Neuronal stem cell (in vitro differentiated cells): ENCODE measurements around the gene CCDC102A.

Experiments used
- DNase-seq: peaks from one replicate; pipeline ENCODE4 v3.0.0-alpha.2; 2013; ENCODE audit warnings: low spot score
- H2AFZ ChIP-seq: one replicate; pipeline ENCODE4 v1.6.1; 2013; ENCODE audit warnings: mild to moderate bottlenecking, low read length, inconsistent platforms
- H2AK5ac ChIP-seq: 2 replicates; pipeline ENCODE4 v1.6.1; 2013; ENCODE audit warnings: low read depth, mild to moderate bottlenecking, inconsistent platforms, low read length, moderate library complexity, mixed read lengths
- H2BK120ac ChIP-seq: 2 replicates; pipeline ENCODE4 v1.6.1; 2013; ENCODE audit warnings: low read depth, mild to moderate bottlenecking, inconsistent platforms, low read length, moderate library complexity, mixed read lengths
- H2BK12ac ChIP-seq: one replicate; pipeline ENCODE4 v1.6.1; 2013; ENCODE audit warnings: low read length, inconsistent platforms
- H2BK15ac ChIP-seq: 2 replicates; pipeline ENCODE4 v1.6.1; 2013; ENCODE audit warnings: mild to moderate bottlenecking, low read length, inconsistent platforms, mixed read lengths
- H2BK5ac ChIP-seq: one replicate; pipeline ENCODE4 v1.6.1; 2013; ENCODE audit warnings: inconsistent platforms, mild to moderate bottlenecking, low read length, moderate library complexity
- H3K14ac ChIP-seq: one replicate; pipeline ENCODE4 v1.6.1; 2013; ENCODE audit warnings: low read length, inconsistent platforms
- H3K18ac ChIP-seq: 2 replicates; pipeline ENCODE4 v1.6.1; 2013; ENCODE audit warnings: low read length, inconsistent platforms
- H3K23ac ChIP-seq: 2 replicates; pipeline ENCODE4 v1.6.1; 2013; ENCODE audit warnings: low read depth, mild to moderate bottlenecking, mixed read lengths, low read length, inconsistent platforms; ENCODE audit not compliant: poor library complexity
- H3K27ac ChIP-seq: replicated peaks from 3 replicates; pipeline ENCODE4 v1.5.1; 2013; ENCODE audit warnings: low read length, inconsistent platforms
- H3K27me3 ChIP-seq, 3 experiments: 2 replicates each; pipeline ENCODE4 v1.6.1; 2013; ENCODE audit warnings: low read length in 3 of 3, mild to moderate bottlenecking in 2 of 3, inconsistent platforms in 1 of 3, low read depth in 1 of 3, mixed read lengths in 1 of 3, moderate library complexity in 1 of 3; ENCODE audit not compliant: control insufficient read depth in 3 of 3, insufficient read depth in 3 of 3
- H3K36me3 ChIP-seq, 2 donors: replicated peaks in 1 of 2; 2 replicates each; pipeline ENCODE4 v1.6.1; 2013; ENCODE audit warnings: low read length in 2 of 2; ENCODE audit not compliant: control insufficient read depth in 2 of 2, insufficient read depth in 2 of 2
- H3K4ac ChIP-seq: 2 replicates; pipeline ENCODE4 v1.6.1; 2013; ENCODE audit warnings: inconsistent platforms, mild to moderate bottlenecking, low read length, moderate library complexity
- H3K4me1 ChIP-seq, 2 donors: 1 replicate in 1 of 2; 2 replicates in 1 of 2; pipeline ENCODE4 v1.6.1; 2013; ENCODE audit warnings: low read length in 2 of 2, low read depth in 1 of 2; ENCODE audit not compliant: control insufficient read depth in 2 of 2, insufficient read depth in 1 of 2
- H3K4me2 ChIP-seq: one replicate; pipeline ENCODE4 v1.6.1; 2013; ENCODE audit warnings: mild to moderate bottlenecking, low read length, inconsistent platforms; ENCODE audit not compliant: insufficient read depth, poor library complexity, severe bottlenecking
- H3K4me3 ChIP-seq, 2 donors: 2 replicates each; pipeline ENCODE4 v1.5.1; 2013; ENCODE audit warnings: low read length in 2 of 2, mild to moderate bottlenecking in 2 of 2, inconsistent platforms in 1 of 2, moderate library complexity in 1 of 2
- H3K79me1 ChIP-seq: one replicate; pipeline ENCODE4 v1.6.1; 2013; ENCODE audit warnings: low read depth, mild to moderate bottlenecking, inconsistent platforms, low read length, moderate library complexity
- H3K9ac ChIP-seq: one replicate; pipeline ENCODE4 v1.6.1; 2013; ENCODE audit warnings: mild to moderate bottlenecking, low read depth, low read length, inconsistent platforms; ENCODE audit not compliant: poor library complexity
- H3K9me3 ChIP-seq, 2 donors: replicated peaks in 1 of 2; 2 replicates each; pipeline versions ENCODE3 to v1.6.1; 2013; ENCODE audit warnings: low read length in 2 of 2, mild to moderate bottlenecking in 2 of 2, inconsistent platforms in 1 of 2, low read depth in 1 of 2, mixed read lengths in 1 of 2, moderate library complexity in 1 of 2; ENCODE audit not compliant: control insufficient read depth in 2 of 2, insufficient read depth in 1 of 2
- H4K8ac ChIP-seq: one replicate; pipeline ENCODE4 v1.6.1; 2013; ENCODE audit warnings: low read depth, mild to moderate bottlenecking, inconsistent platforms, low read length, moderate library complexity
- H4K91ac ChIP-seq: one replicate; pipeline ENCODE4 v1.6.1; 2013; ENCODE audit warnings: low read length, low read depth, mild to moderate bottlenecking, inconsistent platforms; ENCODE audit not compliant: poor library complexity
- WGBS, 2 donors: extraction: QIAGEN DNeasy Blood & Tissue Kit; methylation state at CpG; one replicate each; pipeline ENCODE4 v1.1.7; 2013; ENCODE audit warnings: missing lambda C conversion rate in 2 of 2, mixed read lengths in 1 of 2; ENCODE audit not compliant: insufficient read length in 2 of 2, insufficient replicate concordance in 1 of 2; ENCODE audit errors: extremely low coverage in 2 of 2; 5-methylcytosine and 5-hydroxymethylcytosine counted together

CCDC102A gene

DNA sequence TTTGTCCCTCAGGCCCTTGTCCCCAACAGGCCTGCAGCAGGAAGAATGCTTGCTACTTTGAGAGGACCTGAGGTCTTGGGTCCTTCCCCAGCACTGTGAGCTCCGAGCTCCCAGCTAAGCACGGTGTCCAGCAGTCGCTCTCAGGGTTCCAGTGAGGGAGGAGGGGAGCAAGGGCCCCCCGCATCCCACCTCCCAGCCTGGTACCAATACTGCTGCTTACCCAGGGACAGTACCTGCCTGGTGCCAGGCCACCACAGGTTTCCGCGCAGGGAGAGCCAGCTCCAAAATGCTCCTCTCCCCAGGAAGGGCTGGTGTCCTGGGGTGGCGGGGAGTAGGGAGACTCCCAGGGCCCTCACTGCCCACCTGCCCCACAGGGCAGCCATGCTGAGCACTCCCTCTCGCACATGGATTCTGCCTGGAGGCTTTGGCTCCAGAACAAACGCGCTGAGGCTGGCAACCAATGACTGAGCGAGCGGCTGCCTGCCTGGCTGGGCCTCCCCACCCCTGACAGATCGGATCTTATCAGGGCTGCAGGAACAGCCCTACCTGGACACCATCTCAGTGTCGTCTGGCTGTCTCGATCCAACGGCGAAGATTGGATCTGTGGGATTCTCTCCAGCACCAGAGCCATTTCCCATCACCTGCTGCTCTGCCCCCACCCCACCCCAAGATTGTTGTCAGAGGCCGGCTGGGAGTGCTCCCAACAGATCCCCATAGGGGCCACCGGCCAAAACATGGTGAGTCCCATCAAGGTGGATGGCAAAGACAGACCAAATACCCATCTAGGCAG is 52.5 kb downstream of the CCDC102A start:
- Histone ChIP-seq H3K36me3 (no peaks in the 10 kb centered on the region), H3K9ac (no peak overlapping the region), H4K8ac (no peak overlapping the region), H3K23ac (no peak overlapping the region), H3K14ac (peak overlapping the region; percentile 47), H3K9me3 (no peaks in the 10 kb centered on the region), H2BK15ac (peak overlapping the region; percentile 67), H3K27me3 (peaks cover 0 to 28% (median 3%) of the 10 kb centered on the region in 3 experiments), H3K79me1 (peaks cover 9% of the 10 kb centered on the region), H3K4me1 (peaks cover 22% of the 10 kb centered on the region in 2 donors), H3K4me2 (no peak overlapping the region), H3K4me3 (peak overlapping the region in 1 of 2 donors; percentile 6), H3K27ac (no peak overlapping the region), H2AFZ (no peak overlapping the region), H3K18ac (no peak overlapping the region), H2AK5ac (peak overlapping the region; percentile 98), H4K91ac (no peak overlapping the region), H3K4ac (peak overlapping the region; percentile 53), H2BK120ac (no peak overlapping the region), H2BK5ac (peak overlapping the region; percentile 53), H2BK12ac (peak overlapping the region; percentile 94)
- WGBS, 2 donors: no CpG with 5 or more reads among the region's 19 CpGs
- no peak for DNase-seq

DNA sequence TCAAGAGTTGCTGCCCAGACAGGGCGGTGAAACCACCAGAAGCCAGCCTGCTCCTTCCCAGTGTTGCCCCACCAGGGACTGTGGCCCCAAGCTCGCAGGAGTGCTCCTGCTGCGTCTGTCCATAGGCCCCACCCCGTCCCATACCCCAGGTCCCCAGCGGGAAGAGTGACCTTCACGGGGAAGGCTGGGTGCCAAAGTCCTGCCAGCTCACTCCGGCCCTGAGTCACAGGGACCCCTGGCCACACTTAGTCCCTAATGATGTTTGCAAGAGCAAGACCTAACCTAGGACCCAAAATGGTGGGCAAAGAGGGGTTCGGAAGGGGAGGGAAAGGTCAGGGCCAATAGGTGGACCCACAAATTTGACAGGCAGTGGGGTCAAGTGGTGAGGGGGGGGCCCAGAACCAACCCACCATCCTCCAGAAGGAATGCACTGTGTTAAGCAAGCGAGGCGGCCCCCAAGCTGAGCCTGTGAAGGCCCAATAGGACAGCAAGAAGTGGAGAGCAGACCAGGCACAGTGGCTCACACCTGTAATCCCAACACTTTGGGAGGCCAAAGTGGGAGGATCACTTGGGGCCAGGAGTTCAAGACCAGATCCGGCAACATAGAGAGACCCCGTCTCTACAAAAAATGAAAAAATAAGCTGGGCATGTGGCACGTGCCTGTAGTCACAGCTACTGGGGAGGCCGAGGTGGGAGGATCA is 53.4 kb downstream of the CCDC102A start:
- no peak overlapping the region for H3K9ac ChIP-seq
- peaks cover 9% of the 10 kb centered on the region for H3K79me1 ChIP-seq
- H3K4ac ChIP-seq: no peak overlapping the region
- peaks cover 25 to 30% of the 10 kb centered on the region in 2 donors for H3K4me1 ChIP-seq
- no peaks in the 10 kb centered on the region for H3K9me3 ChIP-seq
- H3K18ac ChIP-seq: no peak overlapping the region
- no peak overlapping the region for H4K91ac ChIP-seq
- WGBS, 2 donors: no CpG with 5 or more reads among the region's 14 CpGs
- H3K4me2 ChIP-seq: no peak overlapping the region
- no peak overlapping the region for H3K27ac ChIP-seq
- H3K36me3 ChIP-seq: no peaks in the 10 kb centered on the region
- H3K23ac ChIP-seq: no peak overlapping the region
- no peak overlapping the region for H3K4me3 ChIP-seq
- H2AFZ ChIP-seq: no peak overlapping the region
- H3K14ac ChIP-seq: no peak overlapping the region
- H3K27me3 ChIP-seq: peaks cover 0 to 28% (median 3%) of the 10 kb centered on the region in 3 experiments
- no peak overlapping the region for H2BK120ac ChIP-seq
- DNase-seq: no peak
- peak overlapping the region; percentile 53 for H2BK12ac ChIP-seq
- no peak overlapping the region for H4K8ac ChIP-seq
- no peak overlapping the region for H2BK5ac ChIP-seq
- H2BK15ac ChIP-seq: peak overlapping the region; percentile 85
- H2AK5ac ChIP-seq: peak overlapping the region; percentile 81

DNA sequence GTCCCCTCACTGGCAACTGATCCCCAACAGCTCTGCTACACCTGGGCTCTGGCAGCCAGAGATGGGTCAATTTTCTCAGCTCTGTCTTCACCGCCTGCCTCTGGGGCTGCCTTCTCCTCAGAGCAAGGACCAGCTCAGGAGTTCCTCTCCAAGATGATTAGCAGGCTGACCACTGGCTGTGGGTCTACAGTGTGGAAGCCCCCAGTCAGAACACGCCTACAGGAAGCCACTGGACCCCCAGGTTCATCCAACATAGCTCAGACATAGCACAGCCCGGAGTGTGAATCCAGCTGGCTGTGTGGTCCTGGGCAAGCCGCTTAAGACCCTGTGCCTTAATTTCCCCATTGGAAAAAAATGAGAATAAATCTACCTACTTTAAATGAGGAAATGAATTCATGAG is 55.0 kb downstream of the CCDC102A start:
- Histone ChIP-seq H3K9me3 (no peaks in the 10 kb centered on the region), H2BK12ac (peak overlapping the region; percentile 94), H2AK5ac (peak overlapping the region; percentile 49), H3K4me1 (peaks cover 34 to 36% of the 10 kb centered on the region in 2 donors), H3K18ac (no peak overlapping the region), H4K91ac (no peak overlapping the region), H3K9ac (no peak overlapping the region), H3K79me1 (peaks cover 13% of the 10 kb centered on the region), H3K4ac (peak overlapping the region; percentile 53), H3K23ac (peak overlapping the region; percentile 31), H3K27ac (no peak overlapping the region), H2BK15ac (peak overlapping the region; percentile 99), H2BK5ac (peak overlapping the region; percentile 66), H3K36me3 (no peaks in the 10 kb centered on the region), H2BK120ac (peak overlapping the region; percentile 2), H4K8ac (no peak overlapping the region), H3K14ac (no peak overlapping the region), H3K27me3 (peaks cover 0 to 28% (median 3%) of the 10 kb centered on the region in 3 experiments), H3K4me2 (no peak overlapping the region), H3K4me3 (no peak overlapping the region), H2AFZ (no peak overlapping the region)
- WGBS, 2 donors: no CpG with 5 or more reads among the region's 4 CpGs
- no peak for DNase-seq

DNA sequence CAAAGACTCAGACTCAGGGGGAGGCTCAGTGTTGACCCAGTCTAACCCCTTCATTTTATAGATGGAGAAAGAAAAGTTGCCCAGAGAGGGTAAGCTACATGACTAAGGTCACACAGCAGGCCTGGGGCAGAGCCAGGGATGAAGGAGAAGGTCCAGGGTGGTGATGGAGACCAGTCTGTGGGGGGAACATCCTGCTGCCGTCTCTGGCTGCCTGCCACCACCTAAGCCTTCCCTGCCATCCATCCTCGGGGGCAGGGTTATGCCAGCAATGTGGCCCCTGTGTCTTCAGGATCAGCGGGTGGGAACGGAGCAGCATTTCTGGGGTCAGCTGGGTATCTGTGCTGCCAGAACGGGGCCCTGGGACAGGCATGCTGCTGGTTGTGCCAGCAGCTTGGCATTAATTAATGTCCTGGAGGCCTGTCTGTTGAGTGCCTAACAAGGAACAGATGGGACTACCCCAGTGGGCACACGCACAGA is 55.6 kb downstream of the CCDC102A start:
- H4K8ac ChIP-seq: peak overlapping the region; percentile 72
- H3K4me1 ChIP-seq: peaks cover 33 to 40% of the 10 kb centered on the region in 2 donors
- H4K91ac ChIP-seq: no peak overlapping the region
- no peak overlapping the region for H3K9ac ChIP-seq
- peak overlapping the region; percentile 49 for H2AK5ac ChIP-seq
- H3K18ac ChIP-seq: peak overlapping the region; percentile 74
- WGBS, 2 donors: no CpG with 5 or more reads among the region's 6 CpGs
- peak overlapping the region; percentile 94 for H2BK12ac ChIP-seq
- no peak overlapping the region for H3K4me3 ChIP-seq
- no peak overlapping the region for H3K4me2 ChIP-seq
- DNase-seq: no peak
- H3K9me3 ChIP-seq: no peaks in the 10 kb centered on the region
- H3K27me3 ChIP-seq: peaks cover 0 to 25% (median 3%) of the 10 kb centered on the region in 3 experiments
- no peak overlapping the region for H3K4ac ChIP-seq
- H2BK120ac ChIP-seq: peak overlapping the region; percentile 2
- H2AFZ ChIP-seq: no peak overlapping the region
- H2BK5ac ChIP-seq: peak overlapping the region; percentile 66
- H3K23ac ChIP-seq: no peak overlapping the region
- H3K14ac ChIP-seq: no peak overlapping the region
- H3K79me1 ChIP-seq: peaks cover 13% of the 10 kb centered on the region
- no peak overlapping the region for H3K27ac ChIP-seq
- H2BK15ac ChIP-seq: peak overlapping the region; percentile 100
- no peaks in the 10 kb centered on the region for H3K36me3 ChIP-seq
